NCI-H2107 (cell line): Measurements from ENCODE around the gene KRT28.

Source experiments
- DNase-seq: peaks from one replicate; lab custom pipeline; 2025; lab: John Stamatoyannopoulos, UW

Gene KRT28, protein sequence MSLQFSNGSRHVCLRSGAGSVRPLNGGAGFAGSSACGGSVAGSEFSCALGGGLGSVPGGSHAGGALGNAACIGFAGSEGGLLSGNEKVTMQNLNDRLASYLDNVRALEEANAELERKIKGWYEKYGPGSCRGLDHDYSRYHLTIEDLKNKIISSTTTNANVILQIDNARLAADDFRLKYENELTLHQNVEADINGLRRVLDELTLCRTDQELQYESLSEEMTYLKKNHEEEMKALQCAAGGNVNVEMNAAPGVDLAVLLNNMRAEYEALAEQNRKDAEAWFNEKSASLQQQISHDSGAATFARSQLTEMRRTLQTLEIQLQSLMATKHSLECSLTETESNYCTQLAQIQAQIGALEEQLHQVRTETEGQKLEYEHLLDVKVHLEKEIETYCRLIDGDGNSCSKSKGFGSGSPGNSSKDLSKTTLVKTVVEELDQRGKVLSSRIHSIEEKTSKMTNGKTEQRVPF

GRCh38 chr17:40799859-40800258 is at the start of gene KRT28:
Gene KRT28 (minus strand): TSS chr17:40799959. CDS start chr17:40799893, 66 bp downstream.
- DNase-seq, result no peak

- no peak for DNase-seq
Measured at GRCh38 chr17:40848583-40849235, 49.0 kb upstream of the KRT28 start.

- no peak for DNase-seq
Measured at GRCh38 chr17:40846515-40847144, 46.9 kb upstream of the KRT28 start.

- no peak for DNase-seq
Measured at GRCh38 chr17:40844671-40845107, 44.9 kb upstream of the KRT28 start.

- DNase-seq, result no peak
Measured at GRCh38 chr17:40843242-40843641, 43.5 kb upstream of the KRT28 start.

DNA sequence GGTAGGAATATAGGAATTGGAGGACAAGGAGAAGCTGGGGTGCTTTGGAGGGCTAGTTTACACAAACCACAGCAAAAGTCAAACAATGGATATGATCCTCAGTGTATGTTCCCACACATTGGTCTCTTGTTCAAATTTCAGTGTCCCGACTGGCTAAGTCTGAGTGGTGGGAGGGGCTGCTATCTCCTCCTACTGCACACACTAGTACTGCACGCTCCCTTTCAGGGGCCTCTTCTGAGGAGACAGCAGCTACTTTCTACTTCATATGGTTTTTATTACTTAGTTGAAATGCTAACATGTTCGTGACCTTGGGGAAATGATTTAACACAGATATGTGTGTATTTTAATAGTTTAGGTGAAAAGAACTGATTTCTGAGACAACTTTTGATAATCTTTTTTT is 41.5 kb upstream of the KRT28 start:
- no peak for DNase-seq

DNA sequence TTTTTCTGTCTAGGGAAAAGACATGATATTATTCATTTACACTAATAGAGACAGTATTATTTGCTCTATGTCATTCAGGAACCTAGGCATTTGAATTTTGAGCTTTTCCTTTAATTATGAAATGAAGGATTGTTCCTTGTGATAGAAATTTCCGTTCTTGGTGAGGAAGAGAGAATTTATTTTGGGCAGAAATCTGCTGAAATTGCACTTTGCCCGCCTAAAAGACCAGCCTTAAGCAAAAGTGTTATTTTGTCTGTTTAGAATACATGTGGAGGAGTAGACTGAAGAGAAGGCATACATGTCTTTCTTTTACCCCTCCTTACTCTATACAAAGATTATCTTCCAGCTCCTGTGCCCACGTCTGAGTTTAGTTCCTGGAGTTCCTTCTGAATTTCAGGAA is 39.4 kb upstream of the KRT28 start:
- DNase-seq, result no peak

DNA sequence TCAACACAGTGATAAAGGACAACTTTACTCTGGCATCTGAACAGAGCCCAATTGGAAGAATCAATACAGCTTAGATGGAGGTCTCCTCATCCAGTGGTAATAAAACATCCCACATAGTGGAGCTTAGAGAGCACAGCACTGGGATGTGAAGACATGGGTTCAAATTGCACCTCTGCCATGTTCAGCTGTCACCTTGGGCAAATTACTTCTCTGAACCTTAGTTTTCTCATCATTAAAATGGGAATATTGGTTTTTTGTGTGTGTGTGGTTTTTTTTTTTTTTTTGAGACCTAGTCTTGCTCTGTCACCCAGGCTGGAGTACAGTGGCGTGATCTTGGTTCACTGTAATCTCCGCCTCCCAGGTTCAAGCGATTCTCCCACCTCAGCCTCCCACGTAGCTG is 36.3 kb upstream of the KRT28 start:
- no peak for DNase-seq

- no peak for DNase-seq
Measured at GRCh38 chr17:40833882-40834281, 34.1 kb upstream of the KRT28 start.

- no peak for DNase-seq
Measured at GRCh38 chr17:40832840-40833239, 33.1 kb upstream of the KRT28 start.

DNA sequence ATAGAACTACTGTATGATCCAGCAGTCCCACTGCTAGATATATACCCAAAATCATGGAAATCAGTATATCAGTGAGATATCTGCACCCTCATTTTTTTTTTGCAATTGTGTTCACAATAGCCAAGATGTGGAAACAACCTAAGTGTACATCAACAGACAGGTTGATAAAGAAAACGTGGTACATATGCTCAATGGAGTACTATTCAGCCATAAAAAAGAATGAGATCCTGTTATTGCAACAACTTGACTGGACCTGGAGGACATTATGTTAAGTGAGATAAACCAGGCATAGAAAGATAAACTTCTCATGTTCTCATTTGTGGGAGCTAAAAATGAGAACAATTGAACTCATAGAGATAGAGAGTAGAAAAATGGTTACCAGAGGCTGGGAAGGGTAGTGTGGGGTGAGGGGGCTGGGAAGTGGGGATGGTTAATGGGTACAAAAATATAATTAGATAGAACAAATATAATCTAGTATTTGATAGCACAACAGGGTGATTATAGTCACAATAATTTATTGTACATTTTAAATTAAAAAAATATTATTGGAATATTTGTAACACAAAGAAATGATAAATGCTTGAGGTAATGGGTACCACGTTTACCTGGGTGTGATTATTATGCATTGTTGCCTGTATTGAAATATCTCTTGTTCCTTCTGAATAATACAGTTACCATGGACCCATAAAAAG is 30.5 kb upstream of the KRT28 start:
- no peak for DNase-seq

- DNase-seq, result no peak
Measured at GRCh38 chr17:40828454-40829044, 28.8 kb upstream of the KRT28 start.

DNA sequence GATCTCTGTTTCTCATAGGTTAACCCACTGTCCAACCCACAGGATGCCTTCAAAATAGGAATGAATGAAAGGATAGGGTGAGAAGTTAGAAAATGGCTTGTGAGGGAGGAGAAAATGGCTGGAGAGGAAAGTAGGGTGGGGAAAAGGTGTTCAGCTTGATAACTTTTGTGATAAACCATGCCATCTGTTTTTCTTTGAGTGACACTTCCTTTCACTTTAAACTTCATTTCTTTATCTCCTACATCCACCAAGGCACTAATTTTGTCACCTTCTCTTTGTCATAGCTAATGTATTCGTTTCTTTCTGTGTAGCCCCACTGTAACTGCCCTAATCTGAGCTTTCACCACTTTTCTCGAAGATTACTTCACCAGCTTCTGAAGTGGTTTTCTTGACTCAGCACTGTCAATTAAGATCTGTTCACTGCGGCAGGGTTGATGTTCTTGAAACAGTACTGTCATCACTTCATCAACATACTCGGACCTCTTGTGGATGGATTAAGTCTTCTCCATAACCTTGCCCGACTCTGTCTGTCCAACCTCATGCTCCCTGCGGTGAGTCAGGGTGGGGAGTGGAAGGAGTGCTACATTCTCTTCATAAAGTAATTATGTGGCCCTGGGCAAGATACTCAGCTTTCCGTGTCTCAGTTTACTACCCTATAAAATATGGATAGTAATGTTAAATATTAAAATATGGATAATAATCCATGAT is 28.1 kb upstream of the KRT28 start:
- DNase-seq, result no peak

DNA sequence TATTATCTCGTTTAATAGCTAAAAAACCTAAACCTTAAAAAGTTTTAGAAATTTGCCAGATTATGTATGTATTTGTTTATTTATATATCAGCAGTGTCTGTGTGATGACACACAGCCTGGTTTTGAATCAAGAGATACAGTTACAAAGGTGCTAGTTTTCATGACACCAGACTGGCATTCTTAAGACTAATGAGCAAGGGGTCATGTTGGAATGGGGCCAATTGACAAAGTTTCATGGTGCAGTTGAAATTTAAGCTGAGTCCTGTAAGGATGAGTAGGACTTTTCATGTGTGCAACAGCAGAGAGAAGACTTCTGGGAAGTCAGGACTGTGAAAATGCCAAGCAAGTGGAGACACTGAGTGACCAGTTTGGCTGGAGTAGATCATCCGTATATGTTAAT is 25.8 kb upstream of the KRT28 start:
- DNase-seq, result no peak

DNA sequence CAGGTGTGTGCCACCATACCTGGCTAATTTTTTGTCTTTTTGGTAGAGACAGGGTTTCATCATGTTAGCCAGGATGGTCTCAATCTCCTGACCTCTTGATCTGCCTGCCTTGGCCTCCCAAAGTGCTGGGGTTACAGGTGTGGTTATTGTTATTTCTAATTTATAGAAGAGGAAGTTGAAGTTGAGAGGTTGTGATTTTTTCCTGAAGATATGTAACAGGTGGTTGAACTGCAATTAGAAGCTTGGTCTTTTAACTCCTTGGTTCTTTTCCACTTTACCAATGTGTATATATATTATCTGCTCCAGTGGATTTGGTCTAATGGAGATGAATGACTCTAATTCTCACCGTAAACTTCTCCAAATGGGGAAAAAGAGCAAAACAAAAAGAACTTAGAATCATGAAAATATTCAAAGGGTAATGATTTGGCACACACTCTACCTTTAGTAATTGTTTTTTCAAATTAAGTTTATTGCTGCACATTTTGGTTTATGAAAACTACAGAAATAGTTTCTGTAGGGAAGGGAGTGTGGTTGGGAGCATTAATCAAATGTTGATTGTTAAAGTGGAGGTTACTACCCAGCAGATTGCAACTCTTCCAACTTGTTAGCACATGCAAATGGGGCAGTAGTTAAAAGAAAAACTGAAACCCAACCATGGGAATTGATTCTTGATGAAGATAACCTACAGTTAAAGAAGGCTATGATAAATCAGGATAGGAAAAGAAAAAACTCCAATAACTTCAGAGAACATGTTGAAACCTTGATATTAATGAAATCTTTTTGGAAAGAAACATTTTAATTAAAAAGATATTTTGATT is 24.5 kb upstream of the KRT28 start:
- no peak for DNase-seq

DNA sequence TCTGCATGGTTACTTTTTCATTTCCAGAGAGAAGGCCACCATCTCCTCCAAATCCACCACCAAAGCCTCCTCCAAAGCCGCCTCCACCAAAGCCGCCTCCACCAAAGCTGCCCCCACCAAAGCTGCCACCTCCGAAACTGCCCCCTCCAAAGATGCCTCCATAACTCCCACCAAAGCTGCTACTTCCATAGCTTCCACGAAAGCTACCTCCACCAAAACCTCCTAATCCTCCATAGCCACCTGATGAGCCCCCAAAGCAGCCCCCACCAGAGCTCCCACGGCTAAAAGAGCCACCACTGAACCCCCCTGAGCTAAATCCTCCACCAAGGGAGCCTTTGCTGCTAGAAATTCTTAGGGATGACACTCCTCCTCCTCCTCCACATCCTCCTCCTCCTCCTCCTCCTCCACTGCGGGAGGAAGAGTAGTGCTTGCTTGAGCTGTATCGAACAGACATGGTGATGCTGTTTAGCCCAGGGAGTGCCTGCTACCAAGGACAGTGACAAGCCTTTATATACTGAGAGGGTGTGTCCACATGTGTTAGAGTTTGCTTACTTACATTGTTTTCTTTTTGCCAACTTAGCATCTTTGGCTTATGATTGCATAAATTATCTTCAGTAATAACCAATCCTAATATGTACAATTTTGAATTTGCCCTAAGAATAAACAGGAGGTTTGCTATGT is 22.5 kb upstream of the KRT28 start, which contains the start of gene KRT10:
Gene KRT10 (minus strand): TSS at position 483 of the 681 bp plus-strand sequence. CDS start 29 bp downstream, at position 454.
- DNase-seq, result no peak

- DNase-seq, result no peak
Measured at GRCh38 chr17:40821536-40821935, 21.8 kb upstream of the KRT28 start.

DNA sequence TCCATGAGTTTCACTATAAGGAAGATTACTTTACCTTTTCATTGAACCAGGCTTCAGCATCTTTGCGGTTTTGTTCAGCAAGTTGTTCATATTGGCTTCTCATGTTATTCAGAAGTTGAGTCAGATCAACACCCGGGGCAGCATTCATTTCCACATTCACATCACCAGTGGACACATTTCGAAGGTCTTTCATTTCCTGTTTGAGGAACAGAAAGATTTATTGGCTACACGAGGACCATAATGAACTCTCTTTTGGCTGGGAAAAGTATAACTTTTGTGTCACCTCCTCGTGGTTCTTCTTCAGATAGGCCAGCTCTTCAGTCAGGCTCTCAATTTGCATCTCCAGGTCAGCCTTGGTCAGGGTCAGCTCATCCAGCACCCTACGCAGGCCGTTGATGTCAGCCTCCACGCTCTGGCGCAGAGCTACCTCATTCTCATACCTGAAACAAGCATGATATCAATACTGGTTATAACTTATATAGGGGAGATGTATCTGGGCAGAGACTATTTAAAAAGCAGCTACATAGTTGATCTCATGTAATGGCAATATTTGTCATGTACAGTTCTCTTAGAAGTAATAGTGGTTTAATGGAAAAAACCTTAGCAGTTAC is 20.6 kb upstream of the KRT28 start:
- no peak for DNase-seq

DNA sequence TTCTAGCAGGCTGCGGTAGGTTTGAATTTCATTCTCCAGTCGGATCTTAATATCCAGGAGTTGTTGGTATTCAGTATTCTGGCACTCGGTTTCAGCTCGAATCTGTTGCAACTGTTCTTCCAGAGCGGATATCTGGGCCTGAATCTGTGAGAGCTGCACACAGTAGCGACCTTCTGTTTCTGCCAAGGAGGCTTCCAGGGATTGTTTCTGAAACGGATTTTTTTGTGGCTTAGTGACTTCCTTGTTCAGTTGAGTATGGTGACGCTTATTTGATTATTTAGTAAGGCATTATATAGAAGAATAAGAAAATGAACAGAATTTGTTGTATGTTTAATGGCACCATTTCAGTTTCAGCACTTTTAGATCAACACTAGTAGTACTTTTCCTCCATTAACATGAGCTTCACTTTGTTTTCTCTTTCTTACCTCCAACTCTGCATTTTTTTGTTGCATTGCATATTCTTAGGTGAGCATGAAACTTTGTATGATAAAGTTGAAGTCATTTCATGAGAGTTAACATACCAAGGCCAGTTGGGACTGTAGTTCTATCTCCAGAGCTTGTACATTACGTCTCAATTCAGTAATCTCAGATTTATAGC is 19.9 kb upstream of the KRT28 start:
- DNase-seq, result no peak
